HG03045 (cell line): ENCODE results near the gene C18orf32.
"Not testable (repeated sequence)": the region's sequence is repeated elsewhere in the genome, so short reads cannot be mapped to it uniquely, and the experiment has no call there.

Experiments used
- ATAC-seq: cut with Tn5 transposase; IDR thresholded peaks from one replicate; pipeline ENCODE4 v1.9.1; 2021; ENCODE audit warnings: mild to moderate bottlenecking, moderate library complexity; ENCODE audit not compliant: unreplicated experiment

The C18orf32 gene

DNA sequence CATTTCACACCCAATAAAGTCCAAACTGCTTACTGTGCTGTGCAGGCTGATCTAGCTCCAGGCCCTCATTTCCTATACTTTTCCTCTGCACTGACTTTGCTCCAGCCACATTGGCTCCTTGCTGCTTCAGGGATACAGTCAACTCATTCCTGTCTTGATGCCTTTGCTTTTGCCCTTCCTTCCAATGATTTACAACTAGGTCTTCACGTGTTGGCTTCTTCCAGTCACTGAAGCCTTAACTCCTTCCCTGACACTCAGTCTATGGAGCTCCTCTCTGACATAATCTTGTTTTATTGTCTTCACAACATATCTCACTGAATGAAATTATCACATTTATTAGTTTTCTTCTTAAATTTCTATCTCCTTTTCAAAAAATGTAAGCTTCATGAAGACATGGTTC lies 16.9 kb upstream of the C18orf32 start:
- no peak for ATAC-seq

DNA sequence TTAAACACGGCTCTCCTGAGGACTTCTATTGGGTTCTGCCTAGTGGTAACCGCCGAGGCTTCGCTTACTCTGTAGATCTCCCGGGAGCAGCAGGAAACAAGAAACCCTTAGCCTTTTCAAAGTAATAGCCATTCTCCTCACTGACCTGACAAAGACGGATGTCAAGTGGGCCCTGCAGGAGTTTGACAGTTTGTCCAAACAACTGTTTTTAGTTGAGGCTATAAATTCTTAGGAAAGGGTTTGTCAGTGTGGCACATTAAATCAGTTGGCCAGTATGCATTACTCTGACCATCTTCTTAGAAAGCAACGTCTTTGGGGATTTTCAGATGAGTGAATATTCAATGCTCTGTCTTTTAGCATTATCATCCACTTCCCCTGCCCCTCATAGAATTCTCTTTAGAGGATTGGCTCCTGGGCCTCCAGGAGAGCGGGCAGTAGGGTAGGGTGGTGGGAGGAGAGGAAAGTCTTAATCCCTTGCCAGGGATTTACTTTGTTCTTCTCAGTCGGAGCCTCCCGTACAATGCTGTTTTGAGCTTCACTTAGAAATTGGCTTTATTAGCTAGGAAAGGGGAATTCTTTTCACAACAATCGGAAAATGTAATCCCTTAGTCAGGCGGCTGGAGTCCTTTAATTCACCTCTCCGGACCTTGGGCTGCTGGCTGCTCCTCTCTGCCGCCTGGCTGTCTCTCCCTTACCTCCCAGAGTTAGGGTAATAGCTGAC lies 13.3 kb upstream of the C18orf32 start:
- ATAC-seq, result no peak

DNA sequence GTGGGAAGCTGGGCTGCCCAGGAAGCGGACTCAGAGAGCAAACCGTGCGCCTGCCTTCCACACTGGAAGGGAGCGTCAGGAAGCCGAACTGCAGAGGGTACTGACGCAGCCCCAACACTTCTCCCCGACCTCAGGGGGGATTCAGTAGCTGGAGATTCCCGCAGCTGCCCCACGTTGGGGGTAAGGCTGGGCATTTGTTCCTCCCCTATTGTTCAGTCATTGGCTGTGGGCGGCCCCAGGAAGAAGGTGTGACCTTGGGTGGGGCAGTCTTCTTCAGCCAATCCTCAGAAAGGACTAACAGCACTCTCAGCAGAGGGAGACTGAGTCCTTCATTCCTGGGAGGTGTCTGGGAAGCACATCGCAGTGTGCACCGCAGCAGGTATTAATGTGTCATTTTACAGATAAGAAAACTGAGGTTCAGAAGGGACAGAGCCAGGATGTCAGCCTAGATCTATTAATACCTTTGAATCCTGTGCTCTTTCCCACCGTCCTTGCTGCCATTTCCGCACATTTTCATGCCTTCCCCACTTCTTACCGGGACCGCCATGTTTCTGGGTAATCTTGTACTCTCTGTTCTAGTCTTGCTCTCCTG lies 12.1 kb upstream of the C18orf32 start:
- no peak for ATAC-seq

DNA sequence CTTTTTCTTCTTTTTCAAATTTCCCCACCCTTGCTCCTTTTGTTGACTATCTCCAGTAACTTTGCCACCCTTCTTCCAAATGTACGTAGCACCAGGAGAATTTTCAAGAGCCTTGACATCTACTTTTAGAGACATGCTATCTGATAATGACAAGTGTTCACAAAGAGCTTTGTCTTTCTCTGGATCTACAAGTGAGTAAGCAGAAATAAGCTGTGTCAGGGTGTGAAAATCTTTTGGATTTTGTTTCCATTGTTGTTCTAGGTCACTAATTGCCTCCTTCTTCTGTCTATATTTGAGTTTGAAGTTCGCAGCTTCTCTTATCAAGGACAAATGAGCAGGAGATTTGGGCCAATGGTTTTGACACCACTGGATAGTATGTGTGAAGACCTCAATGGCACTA lies 8.4 kb upstream of the C18orf32 start:
- ATAC-seq, result no peak

DNA sequence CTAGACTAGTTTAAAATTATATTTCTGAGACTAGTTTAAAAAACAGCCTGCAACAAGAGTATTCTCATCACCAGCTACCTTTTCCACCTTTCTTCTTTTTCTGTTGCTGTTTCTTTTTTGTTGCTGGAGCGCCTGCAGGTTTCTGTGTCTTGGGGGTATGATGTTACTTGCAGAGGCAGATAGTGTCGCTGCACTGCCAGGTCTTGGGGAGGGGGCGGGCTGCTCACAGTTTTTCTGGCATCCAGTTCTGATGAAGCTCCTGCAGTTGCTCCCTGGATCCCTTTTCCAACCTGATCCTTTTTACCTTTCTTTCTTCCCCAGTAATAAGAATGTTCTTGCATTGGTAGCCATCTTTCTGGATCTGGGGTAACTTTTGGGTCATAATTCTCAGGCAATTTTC lies 8.0 kb upstream of the C18orf32 start:
- no peak for ATAC-seq

DNA sequence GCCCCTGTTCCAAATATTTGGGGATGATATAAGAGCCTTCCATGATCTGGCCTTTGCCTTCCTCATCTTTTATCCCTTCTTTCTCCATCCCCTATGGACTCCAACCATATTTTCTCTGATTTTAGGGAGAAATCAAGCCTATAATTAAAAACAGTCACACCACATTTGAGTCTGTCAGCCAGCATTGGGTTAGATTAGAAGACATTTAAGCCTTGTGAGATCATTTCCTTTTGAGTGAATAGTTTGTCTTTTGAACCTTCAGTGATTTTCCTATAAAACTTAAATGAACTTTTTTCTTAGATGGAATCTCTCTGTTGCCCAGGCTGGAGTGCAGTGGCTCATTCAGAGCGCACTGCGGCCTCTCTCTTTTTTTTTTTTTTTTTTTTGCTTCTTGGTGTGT lies 7.6 kb upstream of the C18orf32 start:
- no peak for ATAC-seq

DNA sequence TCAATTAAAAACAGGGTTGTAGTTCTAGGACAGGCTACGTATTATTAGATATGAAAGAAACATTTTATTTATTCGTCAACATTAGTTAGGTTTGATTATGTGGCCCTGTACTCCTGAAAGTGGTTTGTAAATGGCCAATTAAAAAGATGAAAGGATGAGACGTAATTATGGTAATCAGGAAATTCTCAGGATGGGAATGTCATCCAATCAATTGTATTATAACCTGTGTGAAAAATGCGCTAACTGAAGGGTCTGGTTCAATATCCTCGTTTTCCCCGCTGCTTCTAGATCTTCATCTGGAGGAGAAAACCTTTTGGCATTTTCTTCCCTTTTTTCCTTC lies 5.6 kb upstream of the C18orf32 start:
- no peak for ATAC-seq

DNA sequence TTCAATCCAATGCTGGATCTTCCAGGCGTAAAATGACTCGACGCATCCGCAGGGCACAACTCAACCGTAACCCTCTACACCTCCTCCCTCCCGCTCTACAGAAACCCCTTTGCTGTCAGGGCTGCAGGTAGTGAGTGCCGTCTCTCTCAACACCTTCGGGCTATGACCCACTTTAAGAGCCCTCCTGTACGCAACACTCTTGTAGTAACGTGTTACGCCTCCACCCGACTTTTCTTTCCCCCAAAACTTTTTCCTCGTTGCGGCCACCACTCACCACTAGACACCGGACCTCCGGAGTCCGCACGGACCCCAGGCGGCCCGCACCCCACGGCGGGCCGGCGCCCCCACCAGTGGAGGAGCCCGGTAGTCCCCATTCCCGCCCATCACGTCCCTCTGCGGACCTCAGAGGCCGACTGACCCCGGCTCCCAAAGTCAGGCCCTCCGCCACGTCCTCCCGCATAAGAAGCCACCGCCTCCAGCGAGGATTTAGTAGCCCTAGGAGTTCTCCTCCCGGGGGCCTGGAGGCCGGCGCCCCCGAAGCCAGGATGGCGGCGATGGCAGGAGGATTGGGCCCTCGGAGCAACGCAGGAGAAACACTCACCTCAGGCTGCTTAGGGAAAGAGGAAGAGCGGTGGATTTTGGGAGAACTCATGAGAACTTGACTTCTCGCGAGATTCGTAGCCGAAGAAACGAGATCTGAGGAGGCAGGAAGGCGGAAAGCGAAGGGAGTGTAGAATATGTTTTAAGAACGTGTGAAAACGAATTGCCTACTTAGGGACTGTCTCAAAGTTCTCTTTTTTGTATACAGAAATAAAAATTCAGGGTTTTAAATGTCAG lies 5.0 kb upstream of the C18orf32 start, which contains the start of gene RPL17:
RPL17 (minus strand) TSS at position 609 of the 837 bp plus-strand sequence.
- ATAC-seq, result no peak

DNA sequence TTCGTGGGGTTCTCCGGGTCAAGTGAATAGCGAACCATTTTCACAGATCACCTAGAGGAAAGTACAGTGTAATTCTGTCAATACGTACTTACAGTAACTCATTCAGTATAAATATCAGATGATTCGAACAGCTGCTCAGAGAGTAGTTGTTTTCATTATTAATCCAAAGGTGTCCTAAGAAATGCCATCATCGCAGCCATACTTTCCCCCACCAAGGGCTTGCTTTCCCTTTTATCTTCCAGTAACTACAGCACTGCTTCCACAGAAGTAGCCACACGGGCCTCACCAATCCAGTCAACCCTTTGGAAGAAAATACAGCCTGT lies 4.5 kb upstream of the C18orf32 start:
- no peak for ATAC-seq

DNA sequence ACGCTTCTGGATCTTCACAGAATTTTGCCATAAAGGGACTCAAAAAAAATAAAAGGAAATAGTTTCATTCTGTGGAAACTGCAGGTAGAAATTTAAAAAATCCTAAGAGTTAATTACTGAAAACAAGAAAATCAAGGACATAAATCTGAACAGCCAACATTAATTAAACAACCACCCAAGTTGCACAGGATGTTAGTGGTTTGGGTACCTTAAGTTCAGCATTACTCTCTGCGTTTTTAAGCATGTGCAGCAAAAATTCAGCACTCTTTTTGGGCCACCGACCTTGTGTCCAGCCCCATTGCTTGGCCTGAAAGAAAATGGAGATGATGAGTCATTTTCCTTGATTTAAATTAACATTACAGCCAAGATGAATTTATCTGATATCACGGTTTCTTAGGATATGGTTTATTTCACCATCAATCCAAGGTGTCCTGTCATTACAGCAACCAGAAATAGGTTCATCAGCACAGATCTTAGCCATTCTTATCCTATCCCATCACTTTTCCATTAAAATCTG lies 3.3 kb upstream of the C18orf32 start:
- ATAC-seq, result no peak

DNA sequence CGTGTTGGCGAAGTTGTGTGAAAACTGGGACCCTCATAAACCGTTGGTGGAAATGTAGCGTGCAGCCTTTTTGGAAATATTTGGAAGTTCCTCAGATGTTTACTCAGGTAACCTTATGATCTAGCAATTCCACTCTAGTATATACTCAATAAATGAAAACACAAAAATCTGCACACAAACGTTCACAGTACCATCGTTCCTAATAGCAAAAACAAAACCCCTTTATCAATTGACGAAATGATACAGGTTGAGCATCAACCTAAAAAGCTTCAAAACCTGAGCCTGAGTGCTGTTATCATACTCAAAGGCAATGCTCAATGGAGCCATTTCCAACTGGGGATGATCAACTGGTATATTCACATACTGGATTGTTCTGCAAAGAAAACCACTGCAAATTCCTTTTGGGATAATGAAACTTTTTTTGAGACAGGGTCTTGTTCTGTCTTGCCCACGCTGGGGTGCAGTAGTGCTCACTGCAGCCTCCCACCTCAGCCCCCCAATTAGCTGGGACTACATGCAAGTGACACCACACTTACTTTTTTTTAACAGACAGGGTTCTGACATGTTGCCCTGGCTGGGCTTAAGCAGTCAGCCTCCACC lies 777 bp upstream of the C18orf32 start:
- ATAC-seq, result no peak

DNA sequence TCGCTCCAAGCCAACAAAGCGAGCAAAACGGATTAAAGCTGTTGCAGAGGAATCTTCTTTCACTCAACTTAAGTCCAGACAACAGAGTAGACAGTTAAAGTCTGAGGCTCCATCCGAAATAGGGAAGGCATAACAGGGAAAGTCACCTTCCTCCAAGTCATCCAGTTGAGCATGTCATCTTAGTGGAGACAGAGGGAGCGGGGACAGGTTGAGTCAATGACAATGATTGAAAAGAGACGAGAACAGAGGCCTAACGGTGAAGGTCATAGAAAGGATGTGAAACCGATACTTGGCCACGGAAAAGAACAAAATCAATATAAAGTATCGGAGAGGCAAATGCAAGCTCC lies 455 bp downstream of the C18orf32 start:
- no peak for ATAC-seq

DNA sequence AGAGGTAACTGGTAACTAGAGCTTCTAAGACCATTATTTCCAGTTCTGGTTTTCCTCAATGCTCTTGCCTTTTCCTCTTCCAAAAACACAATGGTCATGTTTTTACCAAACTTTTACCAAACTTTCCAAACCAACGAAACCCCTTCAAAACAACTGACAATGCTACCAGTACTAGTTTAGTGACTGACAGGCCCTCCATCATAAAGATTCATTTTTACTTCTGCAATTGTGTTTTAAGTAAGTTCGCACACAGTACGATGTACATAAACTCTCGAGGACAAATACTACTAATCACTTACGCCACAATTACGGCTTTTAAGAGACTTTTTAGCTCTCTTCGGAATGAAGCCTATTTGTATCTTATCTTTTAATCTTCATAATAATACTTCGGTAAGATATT lies 900 bp downstream of the C18orf32 start:
- no peak for ATAC-seq

DNA sequence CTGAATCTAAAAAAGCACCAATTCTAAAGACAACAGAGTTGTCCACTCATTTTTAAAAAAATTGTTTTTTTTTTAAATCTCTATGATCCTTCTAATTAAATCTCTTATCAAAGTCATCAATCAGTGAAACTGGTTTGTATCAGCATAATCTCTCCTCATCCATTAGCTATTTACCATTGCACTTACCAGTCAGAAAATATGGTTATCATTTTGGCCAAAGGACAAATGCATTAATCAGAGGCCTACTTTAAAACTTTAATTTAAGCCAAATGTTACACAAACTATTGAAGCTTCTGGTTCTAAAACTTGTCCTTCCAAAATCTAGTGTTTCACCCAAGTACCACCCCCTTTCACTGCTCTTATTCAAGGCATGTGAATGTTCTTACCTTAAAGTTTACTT lies 3.8 kb downstream of the C18orf32 start:
- ATAC-seq, result no peak

DNA sequence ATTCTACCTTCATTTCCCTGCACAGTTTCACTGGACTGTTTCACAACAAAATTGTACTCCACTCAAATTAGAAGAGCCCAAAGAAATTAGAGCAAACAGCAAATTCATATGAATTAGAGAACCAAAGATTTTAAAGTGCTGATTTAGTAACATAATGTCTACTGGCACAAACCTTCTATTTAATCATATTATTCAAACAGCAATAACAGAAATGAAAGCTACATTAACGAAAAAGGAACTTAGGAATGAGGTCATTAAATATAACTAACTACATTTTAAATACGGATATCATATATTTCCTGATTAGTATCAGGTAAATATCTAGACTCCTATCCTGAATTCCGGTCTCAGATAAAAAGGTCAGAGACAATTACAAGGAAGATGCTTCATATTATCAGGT lies 5.1 kb downstream of the C18orf32 start:
- ATAC-seq, result no peak

DNA sequence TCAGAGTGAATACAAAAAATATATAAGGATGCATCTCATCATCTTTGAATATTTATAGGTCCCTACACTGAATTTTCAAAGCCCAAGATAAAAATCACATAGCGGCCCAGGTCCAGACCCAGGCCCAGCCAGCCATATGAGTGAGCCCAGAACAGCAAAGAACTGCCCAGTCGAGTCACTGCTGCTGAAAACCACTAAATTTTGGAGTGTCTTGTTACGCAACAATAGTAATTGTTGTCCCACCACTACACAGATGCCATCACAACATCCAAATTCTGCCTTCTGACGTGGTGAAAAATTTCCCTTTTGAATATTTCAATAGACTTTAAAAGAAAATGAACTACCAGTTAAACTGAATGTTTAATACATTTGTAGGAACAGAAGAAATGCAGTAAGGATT lies 5.7 kb downstream of the C18orf32 start:
- no peak for ATAC-seq

DNA sequence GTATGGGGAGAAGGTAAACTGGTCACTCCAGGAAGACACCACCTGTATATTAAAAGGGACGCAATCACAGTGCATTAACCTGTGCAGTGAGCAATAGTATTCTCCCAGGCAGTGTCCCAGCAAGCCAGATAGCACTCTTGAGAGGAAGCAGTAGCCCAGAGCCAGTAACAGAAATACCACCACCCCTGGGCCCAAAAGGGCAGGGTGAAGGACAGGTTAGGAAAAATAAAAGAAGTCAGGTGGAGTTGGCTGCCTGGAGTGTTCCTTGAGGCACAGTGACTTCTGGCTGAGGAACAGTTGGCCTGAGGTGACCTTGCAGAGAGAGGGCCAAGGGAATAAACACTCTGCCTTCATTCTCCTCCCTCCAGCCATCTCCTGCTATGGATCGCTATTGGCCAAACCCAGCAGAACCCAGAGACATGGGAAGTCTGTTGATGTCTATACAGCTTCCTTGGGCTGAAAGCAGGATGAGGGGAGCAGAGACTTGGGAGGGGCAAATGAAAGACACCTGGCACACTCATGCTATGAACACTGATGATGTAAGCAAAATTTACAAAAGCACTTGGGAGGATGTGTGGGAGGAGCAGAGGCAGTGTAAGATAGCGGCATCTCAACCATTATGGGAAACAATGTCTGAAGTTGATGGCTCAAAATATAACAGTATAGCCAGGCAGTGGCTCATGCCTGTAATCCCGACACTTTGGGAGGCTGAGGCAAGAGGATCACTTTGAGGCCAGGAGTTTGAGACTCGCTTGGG lies 7.5 kb downstream of the C18orf32 start:
- ATAC-seq, result no peak

DNA sequence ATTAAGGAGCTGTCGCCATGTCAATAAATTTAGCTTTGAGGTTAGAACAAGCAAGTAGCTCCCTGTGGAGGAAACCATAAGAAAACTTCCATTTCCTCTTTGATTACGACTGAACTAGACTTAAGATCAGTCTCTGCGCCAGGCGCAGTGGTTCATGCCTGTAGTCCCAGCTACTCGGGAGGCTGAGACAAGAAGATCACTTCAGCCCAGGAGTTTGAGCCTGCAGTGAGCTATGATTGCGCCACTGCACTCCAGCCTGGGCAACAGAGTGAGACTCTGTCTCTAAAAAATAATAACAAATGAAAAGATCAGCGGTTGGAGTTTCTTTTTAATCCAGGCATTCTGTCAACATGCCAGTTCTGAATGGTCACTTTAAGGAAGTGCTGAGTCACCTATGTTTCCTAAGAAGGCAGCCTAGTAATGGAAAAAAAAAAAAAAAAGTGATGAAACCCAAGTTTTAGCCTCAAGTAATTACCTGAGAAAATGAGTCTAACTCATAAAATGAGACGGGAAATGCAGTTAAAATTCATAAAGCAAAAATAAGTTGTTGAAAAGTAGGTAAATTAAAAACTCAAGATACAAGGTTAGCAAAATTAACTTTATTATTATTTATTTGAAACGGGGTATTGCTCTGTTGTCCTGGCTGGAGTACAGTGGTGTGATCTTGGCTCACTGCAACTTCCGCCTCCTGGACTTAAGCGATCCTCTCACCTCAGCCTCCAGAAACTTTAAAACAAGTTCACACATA lies 10.2 kb downstream of the C18orf32 start:
- no peak for ATAC-seq

DNA sequence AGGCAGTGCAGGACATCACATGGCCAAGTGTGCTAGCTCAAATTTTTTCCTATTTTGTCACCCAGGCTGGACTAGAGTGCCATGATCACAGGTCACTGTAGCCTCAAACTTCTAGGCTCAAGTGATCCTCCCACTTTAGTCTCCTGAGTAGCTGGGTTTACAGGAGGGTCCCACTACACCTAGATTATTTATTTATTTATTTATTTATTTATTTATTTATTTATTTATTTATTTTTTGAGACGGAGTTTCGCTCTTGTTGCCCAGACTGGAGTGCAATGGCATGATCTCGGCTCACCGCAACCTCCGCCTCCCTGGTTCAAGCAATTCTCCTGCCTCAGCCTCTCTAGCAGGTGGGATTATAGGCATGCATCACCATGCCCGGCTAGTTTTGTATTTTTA lies 12.1 kb downstream of the C18orf32 start:
- ATAC-seq, result not testable (repeated sequence)

DNA sequence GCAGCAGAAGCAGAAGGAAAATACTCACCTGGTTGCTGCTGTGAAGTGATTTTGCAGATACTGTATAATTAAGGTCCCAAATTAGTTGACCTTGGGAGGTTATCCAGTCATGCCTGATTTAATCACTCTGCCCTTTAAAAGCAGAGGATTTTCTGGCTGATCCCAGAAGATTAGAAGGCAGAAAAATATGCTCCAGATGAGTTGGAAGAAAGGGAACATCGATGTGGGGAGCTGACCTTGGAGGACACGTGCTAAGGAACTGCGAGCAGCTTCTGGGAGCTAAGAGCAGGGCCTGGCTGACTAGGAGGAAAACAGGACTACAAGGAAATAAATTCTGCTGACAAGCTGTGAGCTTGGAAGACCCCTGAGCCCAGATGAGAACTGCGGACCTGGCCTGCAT lies 13.3 kb downstream of the C18orf32 start:
- ATAC-seq, result no peak
